DLD1 (cell line): ENCODE measurements around the gene EEFSEC.

Experiments
- in situ Hi-C: cut with HindIII; loops from 2 replicates; pipeline ENCODE4 v1.10.0; 2017; ENCODE audit warnings: low sequenced_read_pairs

EEFSEC gene

DNA sequence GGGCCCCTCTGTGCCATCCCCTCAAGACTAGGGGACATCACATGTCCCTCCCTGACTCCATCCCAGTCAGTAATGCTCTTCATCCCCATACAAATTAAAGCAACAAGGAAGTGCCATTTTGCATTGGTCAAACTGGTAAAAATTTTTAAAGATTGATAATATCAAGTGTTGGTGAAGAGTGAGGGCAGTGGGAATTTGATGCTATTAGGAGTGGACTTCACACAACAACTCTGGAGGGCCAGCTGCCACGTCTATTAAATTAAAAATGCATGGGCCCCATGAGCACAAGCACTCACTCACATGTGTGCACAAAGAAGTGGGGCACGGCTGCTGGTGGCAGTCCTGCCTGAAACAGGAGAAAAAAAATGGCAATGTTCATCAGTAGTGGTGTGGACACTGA, 265.6 kb downstream of the EEFSEC start:
- in situ Hi-C loops, result no loop called here

DNA sequence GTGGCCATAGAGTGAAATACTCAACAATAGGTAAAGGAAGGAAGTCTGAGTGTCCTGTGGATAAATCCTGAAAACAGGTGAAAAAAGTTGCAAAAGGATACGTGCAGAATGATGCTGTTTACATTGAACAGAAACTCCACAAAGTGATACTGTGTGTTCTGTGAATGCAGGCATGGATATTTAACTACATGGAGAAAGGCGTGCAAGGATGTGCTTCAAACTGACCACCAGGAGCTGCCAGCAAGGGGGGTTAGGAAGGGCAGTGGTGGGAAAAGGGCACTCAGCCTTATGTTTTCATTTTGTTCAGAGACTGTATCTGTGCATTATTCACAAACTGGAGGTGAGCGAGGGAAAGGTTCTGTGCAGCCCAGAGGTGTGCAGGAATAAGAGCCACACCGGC, 266.0 kb downstream of the EEFSEC start:
- in situ Hi-C loops, result no loop called here

DNA sequence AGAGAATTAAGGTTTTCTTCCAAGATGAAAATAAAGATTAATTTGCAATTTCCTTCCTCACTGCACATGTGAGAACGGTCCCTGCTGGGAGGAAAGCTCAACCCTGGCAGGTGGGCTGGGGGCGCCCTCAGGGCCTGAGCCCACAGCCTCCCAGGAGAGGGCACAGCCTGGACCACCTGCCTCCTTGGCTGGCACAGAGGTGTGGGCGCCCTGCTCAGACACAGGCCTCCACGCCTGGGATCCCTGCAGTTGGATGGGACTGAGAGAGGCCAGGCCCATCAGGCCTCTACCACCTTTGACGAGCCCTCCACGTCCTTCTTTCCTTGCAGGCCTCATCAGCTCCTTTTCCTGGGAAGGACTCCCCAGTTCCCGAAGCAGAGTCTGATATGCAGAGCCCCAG, 267.0 kb downstream of the EEFSEC start:
- in situ Hi-C loops, result no loop called here

DNA sequence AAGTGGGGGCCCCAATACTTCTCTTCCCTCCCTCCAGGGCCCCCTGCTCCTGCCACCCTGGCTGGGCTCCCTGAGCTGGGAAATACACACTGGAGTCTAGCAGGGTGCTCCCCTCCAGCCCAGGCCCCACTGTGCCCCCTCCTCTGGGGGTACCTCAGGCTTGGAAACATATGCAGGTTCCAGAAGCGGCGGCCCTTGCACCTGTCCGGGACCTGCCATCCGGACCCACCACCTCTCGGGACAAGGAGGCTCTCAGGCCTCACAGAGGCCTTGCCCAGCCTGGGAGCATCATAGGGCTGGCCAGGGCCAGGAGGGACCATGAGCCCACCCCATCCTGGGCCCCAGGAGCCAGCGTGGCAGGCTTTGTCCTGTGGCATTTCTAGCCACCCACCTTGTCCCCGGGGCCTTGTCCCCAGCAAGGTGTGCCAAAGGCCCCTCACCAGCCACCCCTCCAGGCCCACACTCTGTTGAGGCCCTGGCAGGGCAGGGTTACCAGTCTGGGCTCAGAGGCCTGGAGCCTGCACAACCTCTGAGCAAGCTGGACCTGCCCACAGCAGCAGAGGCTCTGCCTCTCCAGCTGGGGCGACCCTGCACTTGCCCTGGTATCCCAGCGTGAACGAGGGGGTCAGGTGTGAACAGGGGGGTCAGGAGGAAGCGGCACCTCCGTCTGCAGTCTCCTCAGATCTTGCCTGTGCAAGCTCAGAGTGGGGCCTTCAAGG, 267.6 kb downstream of the EEFSEC start:
- in situ Hi-C loops, result no loop called here

DNA sequence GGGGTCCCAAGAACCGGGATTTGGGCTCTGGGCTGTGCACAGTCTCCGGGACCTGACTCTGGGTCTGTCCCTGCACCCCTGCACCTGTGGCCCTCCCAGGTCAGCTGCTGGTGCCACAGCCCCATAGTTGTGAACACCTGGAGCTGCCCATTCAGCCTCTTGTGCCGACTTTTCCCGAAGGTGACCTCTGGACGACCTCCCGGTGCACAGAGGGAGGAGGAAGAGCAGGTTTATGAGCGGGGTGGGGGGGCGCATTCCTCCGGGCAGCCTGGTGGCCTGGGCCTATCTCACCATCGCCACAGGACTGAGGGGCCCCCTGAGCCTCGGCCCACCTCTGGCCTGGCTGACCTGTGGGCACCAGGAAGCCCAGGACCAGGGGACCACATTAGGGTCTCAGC, 268.2 kb downstream of the EEFSEC start:
- in situ Hi-C loops, result no loop called here

DNA sequence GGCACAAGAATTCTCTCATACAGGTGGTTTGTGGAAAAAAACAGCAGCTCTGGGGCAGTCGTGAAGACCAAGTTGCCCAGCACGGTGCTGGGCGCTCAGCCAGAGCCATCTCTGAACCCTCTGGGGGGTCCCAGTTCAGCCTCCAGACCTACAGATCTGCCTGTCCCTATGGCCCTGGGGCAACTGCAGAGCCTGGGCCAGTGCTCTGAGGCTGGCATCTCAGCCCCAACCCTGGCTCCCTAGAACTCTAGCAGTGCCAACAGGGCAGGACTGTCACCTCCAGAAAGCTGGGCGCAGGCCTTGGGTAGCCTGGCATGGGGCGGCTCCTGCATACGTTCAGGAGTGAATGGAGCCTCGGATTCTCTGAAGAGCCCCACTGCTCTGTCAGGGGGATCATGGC, 268.7 kb downstream of the EEFSEC start:
- in situ Hi-C loops, result no loop called here

DNA sequence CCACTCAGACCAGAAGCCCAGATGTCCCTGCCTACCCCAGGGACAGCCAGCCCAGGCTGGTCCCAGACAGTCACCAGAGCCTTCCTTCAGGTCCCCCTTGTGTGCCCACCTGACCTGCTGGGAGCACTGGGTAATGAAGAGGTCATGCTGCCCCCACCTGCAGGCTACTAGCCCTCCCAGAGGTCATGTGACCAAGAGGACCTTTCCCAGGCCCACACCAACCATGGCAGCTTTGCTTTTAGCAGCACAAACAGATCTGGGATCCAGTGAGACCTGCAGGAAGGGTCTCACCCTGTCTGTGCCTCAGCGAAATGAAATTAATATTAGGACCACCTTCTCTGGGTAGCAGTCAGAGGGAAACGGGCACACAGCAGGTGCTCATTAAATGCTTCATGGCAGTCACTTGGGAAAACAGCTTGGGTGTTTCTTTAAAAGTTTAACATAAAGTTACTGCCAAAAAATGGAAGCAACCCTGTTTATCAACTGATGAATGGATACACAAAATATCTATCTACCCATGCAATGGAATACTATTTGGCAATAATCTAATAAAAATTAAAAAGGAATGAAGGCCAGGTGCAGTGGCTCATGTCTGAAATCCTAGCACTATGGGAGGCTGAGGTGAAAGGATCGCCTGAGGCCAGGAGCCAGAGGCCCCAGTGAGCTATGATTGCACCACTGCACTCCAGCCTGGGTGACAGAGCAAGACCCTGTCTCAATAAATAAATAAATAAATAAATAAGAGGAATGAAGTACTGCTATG, 269.7 kb downstream of the EEFSEC start:
- in situ Hi-C loops, result no loop called here

DNA sequence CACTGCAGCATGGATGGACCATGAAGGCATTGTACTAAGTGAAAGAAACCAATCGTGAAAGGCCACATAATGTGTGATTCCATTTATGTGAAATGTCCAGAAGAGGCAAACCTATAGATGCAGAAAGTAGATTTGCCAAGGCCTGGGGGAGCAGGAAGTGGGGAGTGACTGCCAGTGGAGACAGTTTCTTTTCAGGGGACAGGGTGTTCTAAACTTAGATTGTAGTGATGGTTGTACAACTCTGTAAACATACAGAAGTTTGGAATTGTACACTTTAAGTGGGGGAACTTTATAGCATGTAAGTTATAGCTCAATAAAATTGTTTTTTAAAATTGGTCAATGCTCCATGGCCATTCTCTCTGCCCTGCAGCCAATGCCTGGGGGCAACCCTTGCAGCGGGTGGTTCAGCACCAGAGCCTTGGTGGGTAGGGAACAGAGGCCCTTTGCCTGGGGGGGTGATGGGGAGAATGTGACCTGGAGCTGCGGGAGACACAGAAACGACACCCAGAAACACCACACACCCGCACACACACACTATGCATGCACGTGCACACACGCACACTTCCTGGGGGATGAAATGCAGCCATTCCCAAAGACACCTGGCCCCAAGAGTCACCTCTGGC, 270.4 kb downstream of the EEFSEC start:
- in situ Hi-C loops, result no loop called here

DNA sequence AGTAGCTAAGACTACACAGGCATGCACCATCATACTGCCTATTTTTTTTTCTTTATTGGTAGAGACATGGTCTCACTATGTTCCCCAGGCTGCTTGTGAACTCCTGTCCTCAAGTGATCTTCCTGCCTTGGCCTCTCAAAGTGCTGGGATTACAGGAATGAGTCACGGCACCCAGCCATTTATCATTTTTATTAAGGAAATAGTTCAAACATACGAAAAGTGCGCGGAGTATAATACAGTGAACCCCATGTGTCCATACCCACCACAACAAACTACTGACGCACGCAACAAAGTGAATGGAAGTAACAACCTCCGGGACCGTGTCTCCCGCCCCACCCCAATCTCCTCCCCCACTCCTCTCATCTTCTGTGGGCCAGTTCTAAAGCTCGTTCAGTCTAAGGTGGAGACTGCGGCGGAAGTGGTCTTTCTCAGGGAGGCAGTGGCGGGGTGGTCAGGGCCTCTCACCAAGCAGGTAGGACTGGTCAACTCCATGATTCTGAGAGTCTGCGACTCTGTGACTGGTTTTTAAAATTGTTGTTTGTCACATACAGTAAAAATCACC, 271.3 kb downstream of the EEFSEC start:
- in situ Hi-C loops, result no loop called here

DNA sequence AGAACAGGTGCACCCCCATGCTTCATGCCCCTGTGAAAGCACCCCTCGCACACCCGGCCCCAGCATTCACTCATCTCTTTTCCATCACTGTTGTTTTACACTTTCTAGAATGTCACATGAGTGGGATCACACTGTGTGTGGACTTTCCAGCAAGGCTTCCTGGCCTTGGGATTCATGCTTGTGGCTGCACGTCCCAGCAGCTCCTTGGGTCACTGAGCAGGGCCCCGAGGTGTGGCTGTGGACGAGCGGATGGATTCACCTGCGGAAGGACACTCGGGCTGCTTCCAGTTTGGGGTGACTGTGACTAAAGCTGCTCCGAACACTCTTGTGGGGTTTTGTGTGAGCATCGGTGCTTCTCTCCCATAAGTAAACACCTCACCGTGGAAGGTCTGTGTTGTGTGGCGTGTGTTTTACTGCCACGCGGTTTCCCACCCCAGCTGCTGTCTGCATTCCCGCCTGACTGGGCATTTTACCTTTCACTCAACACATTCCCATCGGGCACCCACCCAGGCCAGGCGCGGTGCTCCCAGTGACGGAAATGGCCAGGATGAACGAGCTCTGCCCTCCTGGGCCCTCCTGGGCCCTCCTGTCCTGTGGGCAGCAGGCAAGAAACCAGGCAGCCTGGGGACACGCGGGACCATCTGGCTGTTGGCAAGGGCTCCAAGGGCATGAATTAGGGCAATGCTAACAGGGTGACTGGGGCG, 272.0 kb downstream of the EEFSEC start:
- in situ Hi-C loops, result no loop called here

DNA sequence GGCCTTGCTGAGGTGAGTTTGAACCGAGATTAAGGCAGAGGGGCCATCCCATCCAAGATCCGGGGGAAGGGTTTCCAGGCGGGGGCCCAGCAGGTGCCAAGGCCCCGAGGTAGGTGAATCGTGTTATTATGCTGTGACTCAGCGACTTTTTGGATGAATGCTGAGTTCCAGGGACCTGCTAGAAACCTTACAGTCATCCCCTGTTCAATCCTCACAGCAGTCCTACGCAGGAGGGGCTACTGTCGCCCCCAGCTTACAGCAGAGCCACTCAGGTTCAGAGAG, 272.5 kb downstream of the EEFSEC start:
- in situ Hi-C loops, result no loop called here

DNA sequence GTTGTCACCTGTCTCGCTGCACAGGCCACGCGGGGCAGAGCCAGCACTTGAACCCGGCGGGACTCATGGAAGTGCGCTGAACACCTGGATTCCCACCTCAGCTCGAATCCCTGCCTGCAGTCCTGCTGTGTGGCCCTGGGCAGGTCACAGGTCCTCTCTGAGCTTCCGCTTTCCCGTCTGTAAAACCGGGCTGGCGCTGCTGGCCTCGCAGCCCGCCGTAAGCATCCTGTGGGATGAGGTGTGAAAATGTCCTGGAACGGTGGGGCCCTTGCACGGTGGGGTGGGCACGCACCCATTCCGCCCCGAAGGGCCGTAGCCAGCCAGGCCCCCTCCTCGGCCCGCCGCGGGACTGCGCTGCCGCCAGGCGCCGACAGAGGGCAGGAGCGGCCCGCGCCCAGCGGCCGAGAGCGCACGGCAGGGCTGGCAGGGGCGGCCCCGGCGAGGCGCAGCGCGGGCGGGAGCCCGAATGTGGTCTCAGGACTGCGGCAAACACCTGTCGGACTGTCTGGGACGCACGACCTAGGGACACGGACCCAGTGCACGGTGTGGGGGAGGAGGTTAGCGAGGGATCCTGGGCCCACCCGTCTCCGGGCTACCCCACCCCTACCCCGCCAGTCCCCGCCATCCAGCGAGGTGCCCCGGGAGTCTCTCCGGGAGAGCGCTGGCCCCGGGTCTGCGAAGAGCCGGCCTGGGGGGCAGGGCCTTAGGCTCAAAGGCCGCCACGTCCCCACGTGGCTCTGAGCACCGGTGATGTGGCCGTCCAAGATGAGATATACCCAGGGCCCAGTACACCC, 273.0 kb downstream of the EEFSEC start:
- in situ Hi-C loops, result no loop called here

DNA sequence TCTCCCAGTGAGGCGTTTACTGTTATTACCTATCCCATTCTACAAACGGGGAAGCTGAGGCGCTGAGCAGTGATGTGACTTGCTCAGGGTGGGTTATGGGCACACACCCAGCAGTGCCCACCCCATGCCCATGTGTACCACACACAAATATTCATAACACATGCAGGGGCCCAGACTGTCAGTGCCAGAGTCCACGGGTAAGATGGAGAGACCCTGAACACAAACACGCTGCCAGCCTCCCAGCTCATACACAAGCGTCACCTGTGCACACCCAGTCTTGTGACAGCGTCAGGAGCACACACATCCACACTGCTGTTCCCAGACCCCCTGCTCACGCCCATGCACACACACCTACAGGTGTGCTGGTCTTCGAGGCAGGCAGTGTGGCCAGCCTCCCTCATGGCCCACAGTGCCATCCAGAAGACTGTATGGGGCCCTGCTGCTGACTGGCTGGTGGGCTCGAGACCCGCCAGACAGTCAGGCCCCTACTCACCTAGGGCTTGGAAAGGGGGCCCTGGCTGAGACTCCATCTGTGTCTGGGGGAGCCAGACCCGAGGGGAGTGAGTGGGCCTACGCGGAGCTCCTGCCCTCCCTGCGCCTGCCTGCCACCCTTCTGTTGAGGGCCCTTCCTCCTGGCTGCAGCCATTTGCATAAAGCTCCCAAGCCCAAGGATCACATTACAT, 274.0 kb downstream of the EEFSEC start:
- in situ Hi-C loops, result no loop called here

DNA sequence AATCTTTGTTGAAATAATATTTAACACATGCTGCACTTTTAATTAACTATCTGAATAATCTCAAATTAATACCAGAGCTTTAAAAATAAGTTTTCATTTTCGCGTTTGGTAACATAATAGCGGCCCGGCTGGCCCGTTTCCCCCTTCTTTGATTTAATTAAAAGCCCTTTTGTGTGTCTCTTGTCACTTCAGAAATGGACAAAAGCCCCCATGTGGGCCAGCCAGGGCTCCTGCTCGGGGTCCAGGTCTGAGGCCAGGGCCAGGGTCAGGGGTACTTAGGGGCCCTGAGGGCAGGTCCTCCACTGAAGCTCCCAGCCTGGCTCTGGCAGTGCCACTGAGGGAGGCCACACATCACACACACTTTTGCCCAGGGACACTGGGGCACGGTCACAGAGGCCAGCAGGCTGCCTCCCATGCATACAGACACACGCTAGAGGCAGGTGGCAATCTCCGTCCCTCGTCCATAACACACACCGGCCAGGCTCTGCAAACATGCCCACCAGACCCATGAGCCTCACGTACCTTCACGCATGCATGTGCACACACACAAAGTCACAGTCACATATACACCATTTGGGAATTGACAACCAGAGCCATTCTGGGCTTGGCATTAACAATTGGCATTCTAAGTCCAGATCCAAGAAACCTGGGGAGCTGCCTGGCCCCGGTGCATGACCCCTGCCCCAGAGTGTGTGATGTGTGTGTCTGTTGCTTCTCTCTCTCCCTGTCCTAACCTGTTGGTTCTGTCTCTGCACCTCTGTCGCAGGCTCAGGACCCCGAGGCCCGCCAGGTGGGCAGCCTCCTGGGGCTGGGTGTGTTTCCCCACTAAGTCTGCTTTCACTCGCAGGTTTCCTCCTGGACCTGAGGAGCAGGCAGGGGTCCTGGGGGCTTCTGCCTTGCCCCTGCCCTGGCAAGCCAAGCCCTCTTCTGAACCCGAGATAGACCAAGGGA, 274.9 kb downstream of the EEFSEC start:
- in situ Hi-C loops, result no loop called here

DNA sequence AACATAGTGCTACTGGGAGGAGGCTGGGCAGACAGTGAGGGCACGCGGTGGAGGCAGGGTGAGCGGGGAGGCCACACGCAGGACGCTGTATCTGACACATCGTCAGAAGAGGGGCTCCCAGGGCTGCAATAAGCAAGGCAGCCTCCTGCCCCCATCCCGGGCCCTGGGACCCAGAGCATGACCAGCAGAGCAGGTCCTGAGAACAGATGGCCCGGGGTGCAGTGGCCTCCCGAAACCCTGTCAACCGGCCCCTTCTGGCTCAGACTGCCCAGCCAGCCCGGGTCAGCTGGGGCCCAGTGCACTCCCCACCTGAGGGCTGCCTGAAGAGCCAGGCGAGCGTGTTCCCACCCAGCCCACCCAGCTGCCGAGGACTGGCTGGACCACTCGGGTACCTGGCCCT, 276.0 kb downstream of the EEFSEC start:
- in situ Hi-C loops, result no loop called here

DNA sequence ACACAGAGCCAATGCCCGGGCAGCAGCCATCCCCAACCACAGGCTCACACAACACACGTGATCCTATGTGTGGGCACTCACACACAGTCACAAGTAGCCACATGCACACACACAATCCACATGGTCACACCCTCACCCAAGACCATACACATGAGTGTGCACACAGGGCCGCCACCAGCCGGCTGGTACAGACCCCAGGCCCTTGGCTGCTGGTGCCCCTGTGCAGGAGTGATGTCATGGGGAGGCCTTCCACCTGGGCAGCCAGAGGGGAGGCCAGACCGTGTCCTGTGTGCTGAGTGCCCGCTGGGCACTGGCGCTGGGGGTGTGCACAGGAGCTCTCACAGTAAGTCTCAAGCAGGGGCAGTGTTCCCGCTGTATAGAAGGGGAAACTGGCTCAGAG, 276.5 kb downstream of the EEFSEC start:
- in situ Hi-C loops, result no loop called here

DNA sequence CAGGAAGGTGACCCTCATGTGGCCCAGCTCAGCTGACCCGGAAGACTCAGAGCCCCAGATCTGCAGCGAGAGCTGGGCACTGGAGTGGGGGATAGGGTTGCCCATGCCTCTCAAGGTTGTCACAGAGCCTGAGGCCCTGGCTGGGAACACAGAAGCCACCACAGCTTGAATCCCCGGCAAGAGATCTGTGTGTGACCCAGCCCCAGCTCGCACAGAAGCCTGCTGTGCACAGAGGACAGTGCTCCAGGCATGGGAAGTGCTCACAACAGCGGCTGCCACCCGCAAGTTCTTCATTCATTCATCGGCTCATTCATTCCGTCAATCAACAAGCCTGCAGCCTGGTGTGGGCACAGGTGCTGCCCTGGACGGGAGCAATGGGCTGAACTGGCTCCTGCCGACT, 277.0 kb downstream of the EEFSEC start:
- in situ Hi-C loops, result no loop called here

DNA sequence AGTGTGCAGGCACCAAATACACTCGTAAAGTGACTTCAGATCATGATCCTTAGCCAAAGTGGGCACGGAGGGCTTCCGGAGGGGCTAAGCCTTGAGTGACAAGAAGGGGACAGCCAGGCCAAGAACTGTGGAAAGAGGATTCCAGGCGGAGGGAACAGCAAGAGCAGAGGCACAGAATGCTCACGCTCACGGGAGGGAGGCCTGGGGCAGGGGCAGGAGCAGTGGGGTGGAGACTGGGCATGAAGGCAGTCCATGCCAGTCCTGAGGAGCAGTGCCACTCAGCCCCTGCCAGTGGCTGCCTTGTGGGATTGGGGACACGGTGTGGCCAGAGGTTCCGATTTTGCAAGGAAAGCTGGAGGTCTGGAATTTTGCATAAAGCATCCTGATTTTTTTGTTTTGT, 277.4 kb downstream of the EEFSEC start:
- in situ Hi-C loops, result no loop called here

DNA sequence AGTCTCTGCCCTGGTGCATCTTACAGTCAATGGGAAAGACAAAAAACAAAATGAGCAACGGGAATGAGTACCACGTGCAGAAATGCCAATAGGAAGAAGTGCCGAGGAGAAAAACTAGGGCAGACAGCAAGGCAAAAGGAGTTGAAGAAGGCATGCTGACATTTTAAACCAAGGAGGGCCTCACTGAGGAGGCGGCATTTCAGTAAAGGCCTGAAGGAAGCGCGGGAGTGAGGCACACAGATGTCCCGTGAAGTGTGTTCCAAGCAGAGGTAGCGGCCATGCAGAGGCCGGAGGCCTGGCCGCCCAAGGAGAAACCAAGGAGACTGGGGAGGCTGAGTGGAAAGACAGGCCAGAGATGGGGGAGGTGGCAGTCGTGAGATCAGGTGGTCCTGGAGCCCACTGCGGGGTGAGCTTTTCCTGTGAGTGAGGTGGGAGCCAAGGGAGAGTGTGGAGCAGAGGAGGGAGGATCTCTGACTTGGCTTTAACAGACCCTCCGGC, 278.6 kb downstream of the EEFSEC start:
- in situ Hi-C loops, result no loop called here
